ENCODE data around the gene PPT2. TPM values are rescaled to one million over a fixed set of nuclear protein-coding genes. Genes with fewer than 3 reads are reported as not detected.

PPT2 gene
- total and polyA plus RNA-seq, 2 of the 13 experiments (the other 11 are each of a cell fraction or from before 2014, with no cell fraction given), result 39.2 to 61.8 TPM

- TF ChIP-seq, protein P1, sequence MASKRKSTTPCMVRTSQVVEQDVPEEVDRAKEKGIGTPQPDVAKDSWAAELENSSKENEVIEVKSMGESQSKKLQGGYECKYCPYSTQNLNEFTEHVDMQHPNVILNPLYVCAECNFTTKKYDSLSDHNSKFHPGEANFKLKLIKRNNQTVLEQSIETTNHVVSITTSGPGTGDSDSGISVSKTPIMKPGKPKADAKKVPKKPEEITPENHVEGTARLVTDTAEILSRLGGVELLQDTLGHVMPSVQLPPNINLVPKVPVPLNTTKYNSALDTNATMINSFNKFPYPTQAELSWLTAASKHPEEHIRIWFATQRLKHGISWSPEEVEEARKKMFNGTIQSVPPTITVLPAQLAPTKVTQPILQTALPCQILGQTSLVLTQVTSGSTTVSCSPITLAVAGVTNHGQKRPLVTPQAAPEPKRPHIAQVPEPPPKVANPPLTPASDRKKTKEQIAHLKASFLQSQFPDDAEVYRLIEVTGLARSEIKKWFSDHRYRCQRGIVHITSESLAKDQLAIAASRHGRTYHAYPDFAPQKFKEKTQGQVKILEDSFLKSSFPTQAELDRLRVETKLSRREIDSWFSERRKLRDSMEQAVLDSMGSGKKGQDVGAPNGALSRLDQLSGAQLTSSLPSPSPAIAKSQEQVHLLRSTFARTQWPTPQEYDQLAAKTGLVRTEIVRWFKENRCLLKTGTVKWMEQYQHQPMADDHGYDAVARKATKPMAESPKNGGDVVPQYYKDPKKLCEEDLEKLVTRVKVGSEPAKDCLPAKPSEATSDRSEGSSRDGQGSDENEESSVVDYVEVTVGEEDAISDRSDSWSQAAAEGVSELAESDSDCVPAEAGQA (IDR thresholded peaks at IDR 0.05; ENCODE audit: low read depth), result peak; percentile 84
- TF ChIP-seq, protein P1 (CRISPR knock-in tag; IDR thresholded peaks at IDR 0.05; ENCODE audit: borderline replicate concordance), result 0 out of 2 replicates have a peak, but pooled peaks have one; percentile 48
- TF ChIP-seq ZNF337 (CRISPR knock-in tag; IDR thresholded peaks at IDR 0.05; ENCODE audit: borderline replicate concordance, low read depth) (0 out of 2 replicates have a peak, but pooled peaks have one; percentile 46), TMF1 (CRISPR knock-in tag; IDR thresholded peaks at IDR 0.05; ENCODE audit: low read depth) (no peak; the same call in 1 of the 2 replicates), ZNF484 (CRISPR knock-in tag; IDR thresholded peaks at IDR 0.05; ENCODE audit: borderline replicate concordance, low read depth) (no peak), KLF9 (CRISPR knock-in tag; IDR thresholded peaks at IDR 0.05; ENCODE audit: low read depth) (no peak; the same call in 1 of the 2 replicates), PBX3 (CRISPR knock-in tag; IDR thresholded peaks at IDR 0.05; ENCODE audit: borderline replicate concordance) (no peak), ATF1 (CRISPR knock-in tag; IDR thresholded peaks at IDR 0.05) (peak; percentile 96), ZFP37 (CRISPR knock-in tag; IDR thresholded peaks at IDR 0.05; ENCODE audit: borderline replicate concordance) (peak; percentile 97), KAT2B (IDR thresholded peaks at IDR 0.05; ENCODE audit: borderline replicate concordance, low read depth, low read length) (no peak), AKNA (CRISPR knock-in tag; IDR thresholded peaks at IDR 0.05; ENCODE audit: borderline replicate concordance) (peak; percentile 24; the same call in 1 of the 2 replicates), ZNF652 (CRISPR knock-in tag; IDR thresholded peaks at IDR 0.05; ENCODE audit: borderline replicate concordance, low read depth) (no peak), HINFP (CRISPR knock-in tag; IDR thresholded peaks at IDR 0.05; ENCODE audit: low read depth) (peak; percentile 59)
Measured at GRCh38 chr6:32153564-32154513, at the start of gene PPT2 (continued).
